Nucleus accumbens (tissue), 56 donors: ENCODE measurements around the gene AP1G1.
A peak's percentile ranks its signal among the peaks of the same experiment; 100 is the strongest.
"Not testable (repeated sequence)": the region's sequence is repeated elsewhere in the genome, so short reads cannot be mapped to it uniquely, and the experiment has no call there.

Experiments used
- DNase-seq, 56 donors: peaks; one replicate each; lab custom pipeline; 2025; lab: John Stamatoyannopoulos, UW

Gene AP1G1

GRCh38 chr16:71811261-71811803 lies 2.7 kb upstream of the AP1G1 start:
- DNase-seq, result no peak

DNA sequence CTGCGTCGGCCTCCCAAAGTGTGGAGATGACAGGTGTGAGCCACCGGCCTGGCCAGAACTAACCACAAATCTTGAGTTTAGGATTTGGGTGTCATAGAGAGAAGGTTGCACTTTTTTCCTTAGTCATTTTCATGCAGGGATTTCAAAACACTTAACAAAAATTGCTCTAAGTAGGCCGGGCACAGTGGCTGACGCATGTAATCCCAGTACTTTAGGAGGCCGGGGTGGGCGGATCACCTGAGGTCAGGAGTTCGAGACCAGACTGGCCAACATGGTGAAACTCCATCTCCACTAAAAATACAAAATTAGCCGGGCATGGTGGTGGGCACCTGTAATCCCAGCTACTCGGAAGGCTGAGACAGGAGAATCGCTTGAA lies 1.5 kb upstream of the AP1G1 start:
- DNase-seq, result not testable (repeated sequence)

DNA sequence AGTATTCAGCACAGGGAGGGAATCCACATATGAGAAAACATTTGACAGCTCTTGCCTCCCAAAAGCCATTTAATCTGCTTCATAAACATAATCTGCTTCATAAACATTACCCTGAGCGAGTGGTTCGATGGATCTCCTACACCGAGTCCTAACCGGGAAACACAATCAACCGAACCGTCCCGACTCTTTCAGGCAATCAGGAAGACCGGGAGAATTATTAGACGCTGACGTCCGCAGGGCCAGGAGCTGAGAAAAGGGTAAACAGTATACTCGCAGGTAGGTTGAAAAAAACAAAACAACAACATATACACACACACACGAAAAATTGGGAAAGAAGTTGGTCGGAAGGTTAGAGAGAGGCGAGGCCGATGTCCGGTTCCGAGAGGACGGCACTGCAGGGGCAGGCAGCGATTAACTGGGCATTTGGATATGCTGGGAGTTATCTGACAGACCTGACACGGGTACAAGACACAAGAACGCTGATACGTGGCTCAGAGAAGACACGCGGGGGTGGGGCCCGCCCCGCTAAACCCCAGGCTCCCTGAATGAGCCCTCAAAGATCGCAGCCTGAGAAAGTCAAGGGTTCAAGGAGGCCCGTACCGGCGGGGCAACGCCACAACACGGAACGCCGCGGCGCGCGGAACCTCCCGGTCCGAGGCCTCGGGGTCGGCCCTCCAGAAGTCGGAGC lies 585 bp downstream of the AP1G1 start:
- DNase-seq, result peak in 19 of 56 donors; percentile 23 to 76 (median 45)

DNA sequence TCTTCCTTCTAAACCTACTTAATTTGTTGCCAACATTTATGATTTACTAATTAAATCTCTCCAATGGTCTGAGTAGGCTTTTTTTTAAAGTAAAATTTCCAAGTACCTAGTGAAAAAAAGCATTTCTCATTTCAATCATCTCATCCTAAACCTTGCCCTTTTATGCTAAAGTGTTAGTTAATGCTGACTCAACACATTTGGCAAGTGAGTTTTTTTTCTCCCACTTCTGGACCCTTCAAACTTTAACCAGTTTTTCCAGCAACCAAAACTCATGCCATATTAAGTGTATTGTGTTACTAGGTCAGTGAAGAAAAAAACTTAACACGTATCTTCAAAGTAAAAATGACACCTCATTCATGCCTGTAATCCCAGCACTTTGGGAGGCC lies 5.3 kb downstream of the AP1G1 start:
- DNase-seq, result no peak

- no peak for DNase-seq
Observed at GRCh38 chr16:71796501-71797097, 12.0 kb downstream of the AP1G1 start.

GRCh38 chr16:71794943-71795342 lies 13.7 kb downstream of the AP1G1 start:
- DNase-seq, result no peak

DNA sequence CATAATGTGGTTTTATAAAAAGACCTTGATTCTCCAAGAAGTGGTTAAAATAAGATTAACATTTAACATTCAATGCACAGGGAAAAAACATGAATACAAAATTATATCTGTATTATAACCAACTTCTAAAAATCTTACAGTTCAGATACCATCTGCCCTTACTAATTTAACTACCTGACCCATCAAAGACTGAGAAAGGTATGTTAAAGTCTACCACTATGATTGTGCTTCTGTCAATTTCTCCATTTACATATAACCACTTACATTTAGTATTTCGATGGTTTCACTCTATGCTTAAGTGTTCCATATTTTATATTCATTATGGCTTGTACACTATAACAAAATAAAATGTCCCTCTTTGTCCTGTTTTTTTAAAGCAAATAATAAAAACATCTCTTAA lies 14.6 kb downstream of the AP1G1 start:
- DNase-seq, result no peak

GRCh38 chr16:71792176-71792575 lies 16.5 kb downstream of the AP1G1 start:
- no peak for DNase-seq

GRCh38 chr16:71790329-71790728 lies 18.3 kb downstream of the AP1G1 start:
- not testable (repeated sequence) for DNase-seq

DNA sequence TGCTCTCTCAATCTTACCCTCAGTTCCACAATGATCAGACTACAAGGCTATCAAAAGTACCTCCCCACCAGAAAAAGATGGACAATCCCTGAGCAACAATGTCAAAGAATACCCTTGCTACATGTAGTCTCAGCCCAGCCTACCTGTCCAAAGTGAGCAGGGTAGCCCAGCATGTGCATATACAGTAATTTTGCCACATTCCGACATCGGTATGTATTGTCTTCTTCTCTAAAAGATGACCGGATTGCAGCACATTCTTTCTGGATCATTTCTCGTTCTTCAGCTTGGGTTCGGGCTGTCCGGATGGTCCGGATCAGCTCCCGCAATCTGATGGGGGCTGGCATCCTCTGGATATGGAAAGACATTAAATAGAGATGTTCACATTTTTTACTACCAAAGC lies 19.5 kb downstream of the AP1G1 start:
- DNase-seq, result no peak

GRCh38 chr16:71788578-71788977 lies 20.1 kb downstream of the AP1G1 start:
- no peak for DNase-seq

- not testable (repeated sequence) for DNase-seq
Observed at GRCh38 chr16:71785143-71785542, 23.5 kb downstream of the AP1G1 start.

GRCh38 chr16:71784093-71784492 lies 24.5 kb downstream of the AP1G1 start:
- no peak for DNase-seq

DNA sequence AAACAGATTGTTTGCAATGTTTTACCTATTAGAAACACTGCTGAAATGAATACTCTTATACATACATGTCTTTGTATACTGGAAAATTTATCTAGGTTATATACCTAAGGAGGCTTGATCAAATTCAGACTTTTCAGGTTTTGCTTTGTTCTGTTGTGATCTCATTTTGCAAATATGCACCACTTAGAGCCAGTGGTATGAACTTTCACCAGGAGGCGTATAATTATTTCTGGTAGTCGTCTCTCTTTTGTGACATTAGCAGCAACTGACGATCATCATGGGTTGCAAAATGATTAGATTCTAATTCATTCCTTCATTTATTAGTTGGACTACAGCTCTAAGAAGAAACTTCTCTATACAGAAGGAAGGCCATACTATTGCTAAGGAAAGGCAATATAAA lies 26.9 kb downstream of the AP1G1 start:
- no peak for DNase-seq

- DNase-seq, result no peak
Observed at GRCh38 chr16:71780521-71781089, 28.0 kb downstream of the AP1G1 start.

DNA sequence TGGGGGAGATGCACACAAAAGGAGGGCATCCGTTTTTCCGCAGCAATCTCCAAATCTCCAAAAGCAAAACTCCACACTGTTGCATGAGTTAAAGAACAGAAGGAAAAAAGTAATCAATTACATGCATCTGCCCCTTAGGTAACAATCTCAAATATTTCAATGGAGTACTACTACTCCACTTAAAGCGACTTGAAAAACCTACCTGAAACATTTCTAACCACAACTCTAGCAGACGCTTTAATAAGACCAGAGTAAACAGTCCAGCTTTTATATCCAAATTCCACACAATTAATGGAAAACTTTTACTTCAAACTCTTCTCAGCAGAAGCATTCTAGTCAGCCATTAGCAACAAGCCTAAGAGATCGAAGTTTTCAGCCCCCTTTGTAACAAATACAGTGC lies 29.9 kb downstream of the AP1G1 start:
- DNase-seq, result no peak

DNA sequence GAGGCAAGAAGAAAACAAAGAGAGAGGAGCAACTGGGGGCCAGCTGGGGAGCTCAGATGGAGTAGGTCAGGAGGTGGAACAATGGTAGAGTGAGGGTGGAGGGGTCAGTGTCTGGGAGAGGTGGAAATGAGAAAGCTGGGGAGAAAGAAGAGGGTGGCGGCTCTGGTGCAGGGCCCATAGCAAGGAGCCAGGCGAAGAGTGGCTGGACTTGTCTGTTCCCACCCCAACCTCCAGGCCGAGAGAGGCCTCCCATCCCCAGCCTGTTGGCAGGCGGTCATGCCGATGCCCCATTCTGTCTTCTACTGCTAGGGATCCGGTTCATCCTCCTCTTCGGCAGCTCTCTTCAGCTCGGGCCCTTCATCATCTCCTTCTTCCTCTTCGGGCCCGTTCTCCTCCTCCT lies 31.3 kb downstream of the AP1G1 start:
- no peak for DNase-seq

- no peak for DNase-seq
Observed at GRCh38 chr16:71775949-71776348, 32.7 kb downstream of the AP1G1 start.

DNA sequence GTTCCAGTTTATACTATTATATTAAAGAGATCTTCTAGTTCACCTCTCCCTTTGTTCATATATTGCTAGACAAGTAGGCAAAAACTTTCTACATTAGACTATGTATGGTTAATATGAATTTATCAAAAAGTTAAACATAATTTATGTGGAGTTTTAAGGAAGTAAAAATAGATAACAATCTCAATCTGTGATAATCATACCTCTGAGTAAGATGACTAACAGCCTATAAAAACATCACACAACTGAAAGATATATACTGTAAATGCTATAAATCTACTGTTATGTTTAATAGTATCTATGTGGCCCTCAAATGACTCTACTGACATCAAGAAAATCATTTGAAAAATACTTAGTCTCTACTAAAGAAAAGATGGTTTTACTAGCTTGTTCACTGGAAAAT lies 37.1 kb downstream of the AP1G1 start:
- DNase-seq, result no peak

GRCh38 chr16:71769222-71769621 lies 39.4 kb downstream of the AP1G1 start:
- DNase-seq, result no peak

DNA sequence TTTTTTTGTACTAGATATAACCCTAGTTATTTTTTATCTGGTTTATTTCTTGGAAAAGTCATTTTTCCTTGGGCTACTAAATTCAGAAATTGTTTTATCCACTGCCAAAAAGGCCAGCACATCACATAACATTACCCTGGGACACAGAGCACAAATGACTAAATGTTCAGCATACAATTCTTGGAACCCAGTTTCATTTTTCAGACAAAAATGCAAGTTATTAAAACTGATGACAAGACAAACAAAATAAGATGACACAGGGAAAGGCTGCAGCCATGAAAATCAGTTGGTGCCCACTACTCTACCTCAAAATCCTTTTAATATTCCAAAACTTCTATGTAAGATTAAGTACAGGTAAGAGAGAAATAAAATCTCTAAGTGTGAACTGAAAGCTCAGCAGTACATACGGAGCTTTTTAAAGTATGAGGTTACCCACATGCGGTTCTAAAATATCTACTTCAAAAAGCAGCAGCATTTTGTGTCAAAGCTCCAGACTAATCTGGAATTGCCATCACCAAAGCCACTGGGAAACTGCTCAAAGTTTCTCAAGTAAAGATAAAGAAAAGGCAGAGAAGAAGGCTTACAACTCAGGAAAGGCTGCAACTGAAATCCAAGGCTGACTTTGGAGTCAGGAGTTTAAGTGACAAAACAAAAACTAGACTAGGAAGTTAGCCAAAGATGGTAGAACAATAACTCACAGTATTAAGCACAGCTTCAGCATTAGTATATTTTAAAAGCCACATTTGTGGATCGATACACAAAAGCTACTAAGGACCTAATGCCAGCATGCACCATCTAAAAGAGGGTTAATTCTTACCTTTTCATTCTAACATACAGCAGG lies 41.4 kb downstream of the AP1G1 start:
- DNase-seq, result peak in 1 of 56 donors; percentile 12
